GM18498 (cell line): ENCODE data around the gene MAMDC4.
"Not testable (repeated sequence)": the region's sequence is repeated elsewhere in the genome, so short reads cannot be mapped to it uniquely, and the experiment has no call there.

Experiments
- ATAC-seq: cut with Tn5 transposase; IDR thresholded peaks from one replicate; pipeline ENCODE4 v1.9.1; 2021; ENCODE audit warnings: mild to moderate bottlenecking, moderate library complexity; ENCODE audit not compliant: unreplicated experiment

MAMDC4 gene

GRCh38 chr9:136824496-136825225, 27.5 kb upstream of the MAMDC4 start:
- no peak for ATAC-seq

GRCh38 chr9:136825295-136826187, 26.6 kb upstream of the MAMDC4 start:
- no peak for ATAC-seq

- ATAC-seq, result no peak
Measured at GRCh38 chr9:136826188-136826541, 26.0 kb upstream of the MAMDC4 start.

- ATAC-seq, result no peak
Measured at GRCh38 chr9:136826703-136827582, 25.2 kb upstream of the MAMDC4 start.

- no peak for ATAC-seq
Measured at GRCh38 chr9:136827794-136828473, 24.2 kb upstream of the MAMDC4 start.

GRCh38 chr9:136828474-136829140, 23.5 kb upstream of the MAMDC4 start:
- no peak for ATAC-seq

GRCh38 chr9:136829412-136829811, 22.7 kb upstream of the MAMDC4 start:
- no peak for ATAC-seq

GRCh38 chr9:136829981-136830885, 21.9 kb upstream of the MAMDC4 start:
- ATAC-seq, result no peak

- no peak for ATAC-seq
Measured at GRCh38 chr9:136831002-136831719, 21.0 kb upstream of the MAMDC4 start.

- ATAC-seq, result no peak
Measured at GRCh38 chr9:136831720-136832104, 20.4 kb upstream of the MAMDC4 start.

GRCh38 chr9:136832581-136832980, 19.6 kb upstream of the MAMDC4 start:
- no peak for ATAC-seq

- not testable (repeated sequence) for ATAC-seq
Measured at GRCh38 chr9:136833381-136834048, 18.6 kb upstream of the MAMDC4 start.

GRCh38 chr9:136835162-136835931, 16.8 kb upstream of the MAMDC4 start:
- no peak for ATAC-seq

GRCh38 chr9:136835932-136836904, 15.9 kb upstream of the MAMDC4 start:
- no peak for ATAC-seq

- ATAC-seq, result no peak
Measured at GRCh38 chr9:136837146-136837855, 14.8 kb upstream of the MAMDC4 start.
